ENCODE measurements around the gene ZMIZ1. TPM values are rescaled to one million over a fixed set of nuclear protein-coding genes. Genes with fewer than 3 reads are reported as not detected.

Gene ZMIZ1
- total RNA-seq, 1 donor from 2014 or later = 46.2 TPM

DNA sequence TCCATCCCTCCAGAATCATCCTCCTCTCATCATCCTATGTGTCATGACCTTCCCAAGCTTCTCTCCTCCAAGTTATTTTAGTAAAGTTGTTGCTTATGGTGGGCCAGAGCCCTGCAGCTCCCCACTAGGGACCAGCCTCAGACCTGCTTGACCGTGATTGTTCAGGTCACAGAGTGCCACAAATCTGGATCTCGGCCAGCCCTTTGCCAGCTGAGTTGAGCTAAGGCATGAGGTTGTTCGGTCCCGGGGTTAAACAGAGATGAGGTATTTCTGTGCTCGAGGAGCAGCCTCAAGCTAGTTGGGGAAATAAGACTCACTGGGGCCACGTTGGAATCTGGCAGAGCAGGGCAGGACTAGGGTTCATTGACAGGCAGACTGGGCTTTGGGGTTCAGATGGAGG is 212.2 kb downstream of the ZMIZ1 start:
- no peaks in the 10 kb centered on the region for H3K9me3 Mint-ChIP-seq (ENCODE audit: low read depth)
- no peak overlapping the region for H3K27ac Mint-ChIP-seq (ENCODE audit: unreplicated experiment)
- no peak overlapping the region for H3K4me3 Mint-ChIP-seq (ENCODE audit: unreplicated experiment)
- peaks cover 23% of the 10 kb centered on the region for H3K4me1 Mint-ChIP-seq (ENCODE audit: low read depth)
- DNase-seq (ENCODE audit: low spot score) = no peak
- H3K36me3 Mint-ChIP-seq (ENCODE audit: low read depth) = peaks cover 21% of the 10 kb centered on the region
- no peaks in the 10 kb centered on the region for H3K27me3 Mint-ChIP-seq (ENCODE audit: low read depth)
- TF ChIP-seq CTCF (IDR thresholded peaks at IDR 0.05) = no peak

DNA sequence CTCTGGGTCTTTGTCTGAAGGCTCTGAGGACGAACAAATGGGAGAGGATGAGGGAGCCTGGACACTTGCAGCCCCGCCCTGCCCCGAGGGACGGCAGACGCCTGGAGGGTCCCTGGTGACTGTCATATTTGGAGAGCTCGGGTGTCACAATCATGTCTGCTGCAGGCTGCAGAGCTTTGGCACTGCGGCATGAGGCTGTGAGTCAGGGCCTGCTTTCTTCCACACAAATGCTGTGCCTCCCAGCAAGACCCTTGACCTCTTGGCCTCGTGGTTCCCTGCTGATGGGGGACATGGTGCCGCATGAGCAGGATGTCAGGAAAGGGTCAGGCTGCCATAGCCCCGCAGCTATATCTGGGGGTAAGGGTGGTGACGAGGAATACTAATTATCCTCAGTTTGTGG is 213.6 kb downstream of the ZMIZ1 start:
- Mint-ChIP-seq H3K36me3 (ENCODE audit: low read depth) (peaks cover 24% of the 10 kb centered on the region), H3K27ac (ENCODE audit: unreplicated experiment) (no peak overlapping the region), H3K27me3 (ENCODE audit: low read depth) (no peaks in the 10 kb centered on the region), H3K4me3 (ENCODE audit: unreplicated experiment) (no peak overlapping the region), H3K9me3 (ENCODE audit: low read depth) (no peaks in the 10 kb centered on the region), H3K4me1 (ENCODE audit: low read depth) (peaks cover 37% of the 10 kb centered on the region)
- no peak for DNase-seq (ENCODE audit: low spot score)
- no peak for TF ChIP-seq CTCF (IDR thresholded peaks at IDR 0.05)

DNA sequence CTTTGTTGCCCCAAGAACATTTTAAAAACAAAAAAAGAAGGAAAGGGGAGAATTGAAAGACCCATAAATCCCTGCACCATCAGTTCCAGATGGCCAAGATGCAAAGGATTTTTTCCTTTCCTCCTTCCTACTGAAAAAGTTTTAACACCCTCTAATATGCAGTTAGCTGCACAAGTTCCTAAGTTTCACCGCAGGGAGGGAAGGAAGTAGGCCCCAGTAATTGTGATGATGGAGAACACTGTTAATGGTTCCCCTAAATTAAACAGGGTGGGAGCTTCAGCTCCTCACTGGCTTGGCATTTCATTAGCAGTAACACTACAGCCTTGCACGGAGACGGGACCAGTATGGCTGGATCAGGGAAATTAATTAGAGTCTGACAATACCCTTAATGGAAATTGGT is 214.8 kb downstream of the ZMIZ1 start:
- Mint-ChIP-seq H3K27ac (ENCODE audit: unreplicated experiment) (no peak overlapping the region), H3K4me1 (ENCODE audit: low read depth) (peaks cover 43% of the 10 kb centered on the region), H3K36me3 (ENCODE audit: low read depth) (peaks cover 20% of the 10 kb centered on the region), H3K9me3 (ENCODE audit: low read depth) (no peaks in the 10 kb centered on the region), H3K27me3 (ENCODE audit: low read depth) (no peaks in the 10 kb centered on the region), H3K4me3 (ENCODE audit: unreplicated experiment) (no peak overlapping the region)
- no peak for DNase-seq (ENCODE audit: low spot score)
- TF ChIP-seq CTCF (IDR thresholded peaks at IDR 0.05) = no peak

GRCh38 chr10:79284158-79284871 is 215.5 kb downstream of the ZMIZ1 start:
- no peak for DNase-seq (ENCODE audit: low spot score)
- H3K27ac Mint-ChIP-seq (ENCODE audit: unreplicated experiment) = no peak overlapping the region
- TF ChIP-seq CTCF (IDR thresholded peaks at IDR 0.05) = no peak
- peaks cover 44% of the 10 kb centered on the region for H3K4me1 Mint-ChIP-seq (ENCODE audit: low read depth)
- no peaks in the 10 kb centered on the region for H3K9me3 Mint-ChIP-seq (ENCODE audit: low read depth)
- H3K36me3 Mint-ChIP-seq (ENCODE audit: low read depth) = peaks cover 21% of the 10 kb centered on the region
- no peak overlapping the region for H3K4me3 Mint-ChIP-seq (ENCODE audit: unreplicated experiment)
- H3K27me3 Mint-ChIP-seq (ENCODE audit: low read depth) = no peaks in the 10 kb centered on the region

DNA sequence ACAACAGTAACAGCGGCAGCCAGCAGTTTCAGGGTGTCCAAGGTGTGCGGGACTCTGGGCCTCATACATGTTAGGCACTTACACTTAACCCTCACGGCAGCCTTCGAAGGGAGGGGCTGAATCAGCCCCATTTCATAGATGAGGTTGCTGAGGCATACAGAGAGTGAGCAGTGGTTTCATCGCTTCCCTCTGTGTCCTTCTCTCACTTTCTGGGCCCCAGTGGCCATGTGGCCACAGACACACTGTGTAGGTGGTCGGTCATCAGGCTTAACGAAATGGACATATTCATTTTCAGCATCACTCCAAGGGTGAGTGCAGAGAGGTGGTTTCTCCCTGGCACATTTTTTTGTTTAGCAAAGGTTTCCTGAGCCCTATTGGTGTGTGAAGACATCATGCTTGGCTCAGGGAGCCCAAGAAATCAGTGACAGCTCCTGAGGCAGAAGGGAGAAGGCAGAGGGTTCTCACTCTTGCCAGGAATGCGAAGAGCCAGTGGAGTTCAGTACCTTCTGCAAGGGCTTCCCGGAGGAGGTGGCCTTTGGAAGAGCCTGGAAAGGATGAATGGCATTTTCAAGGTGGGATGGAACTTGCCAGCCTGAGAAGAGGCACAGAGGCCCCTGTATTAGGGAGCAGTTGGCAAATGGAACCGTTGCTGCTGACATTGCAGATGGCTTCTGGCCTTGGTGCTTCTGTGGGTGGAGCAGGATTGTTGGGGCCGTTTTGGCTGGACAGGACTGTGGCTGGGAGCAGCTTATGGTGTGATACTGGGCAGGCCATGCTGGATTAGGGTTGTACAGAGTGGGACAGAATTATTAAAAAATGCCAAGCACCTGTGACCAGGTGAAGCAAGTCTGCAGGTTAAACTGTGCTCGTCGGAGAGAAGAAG is 216.8 kb downstream of the ZMIZ1 start:
- TF ChIP-seq CTCF (IDR thresholded peaks at IDR 0.05) = no peak
- H3K36me3 Mint-ChIP-seq (ENCODE audit: low read depth) = peaks cover 19% of the 10 kb centered on the region
- H3K4me1 Mint-ChIP-seq (ENCODE audit: low read depth) = peaks cover 44% of the 10 kb centered on the region
- no peak overlapping the region for H3K4me3 Mint-ChIP-seq (ENCODE audit: unreplicated experiment)
- no peaks in the 10 kb centered on the region for H3K9me3 Mint-ChIP-seq (ENCODE audit: low read depth)
- no peak for DNase-seq (ENCODE audit: low spot score)
- no peaks in the 10 kb centered on the region for H3K27me3 Mint-ChIP-seq (ENCODE audit: low read depth)
- no peak overlapping the region for H3K27ac Mint-ChIP-seq (ENCODE audit: unreplicated experiment)
